ENCODE data around the gene UBE2Z. TPM values are rescaled to one million over a fixed set of nuclear protein-coding genes. Genes with fewer than 3 reads are reported as not detected.

The UBE2Z gene
- total RNA-seq, 2 experiments from 2014 or later, result 52.3 to 81.1 TPM

GRCh38 chr17:48928876-48929811, 20.9 kb downstream of the UBE2Z start:
- CTCF ChIA-PET (ENCODE audit: unreplicated experiment), result no interaction called here

DNA sequence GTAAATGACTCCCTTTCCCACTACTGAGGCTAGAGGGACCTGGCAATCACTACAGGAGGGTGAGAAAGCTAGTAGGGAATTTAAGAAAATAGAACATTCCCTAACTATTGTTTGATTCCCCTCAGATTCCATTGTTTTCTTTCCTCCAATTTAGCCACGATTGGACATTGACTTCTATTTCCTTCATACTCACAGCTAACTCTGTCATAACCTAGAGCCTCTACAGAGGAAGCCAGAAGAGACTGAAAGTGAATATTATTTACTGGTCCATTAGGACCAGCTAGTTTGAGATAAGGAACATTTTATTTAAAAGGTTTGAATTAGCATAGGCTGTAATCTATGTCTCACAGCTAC, 21.6 kb downstream of the UBE2Z start:
- Histone ChIP-seq H3K4me1 (ENCODE audit: insufficient read depth, low read length, poor library complexity, severe bottlenecking) (no peaks in the 10 kb centered on the region), H3K9me3 (ENCODE audit: low read length) (no peaks in the 10 kb centered on the region), H3K4me2 (ENCODE audit: low read length) (no peak overlapping the region), H3K79me2 (ENCODE audit: insufficient read depth, low read depth, low read length) (no peaks in the 10 kb centered on the region), H3K9me2 (ENCODE audit: insufficient read depth, low read length) (no peaks in the 10 kb centered on the region), H4K20me1 (ENCODE audit: insufficient read depth, low read length) (no peaks in the 10 kb centered on the region), H3K36me3 (ENCODE audit: insufficient read depth, low read length) (peaks cover 99% of the 10 kb centered on the region), H3K27ac (ENCODE audit: low read depth, low read length, poor library complexity, severe bottlenecking) (no peak overlapping the region), H2AFZ (ENCODE audit: low read length) (no peak overlapping the region), H3K4me3 (ENCODE audit: low read depth, low read length, poor library complexity, severe bottlenecking) (no peak overlapping the region)
- intact Hi-C loops (cut with micrococcal nuclease; ENCODE audit: unreplicated experiment), result no loop called here
- ChIA-PET POLR2A (no interaction called here), CTCF (ENCODE audit: unreplicated experiment) (no interaction called here)
- DNase-seq (ENCODE audit: low spot score), result no peak
- no TSS peak for BruUV-seq (replicated peaks)
- no peak for TF ChIP-seq EZH2phosphoT487 (IDR thresholded peaks at IDR 0.05; ENCODE audit: borderline replicate concordance, low read depth, low read length)
- no peak for TF ChIP-seq CTCF (conservative IDR thresholded peaks at IDR 0.05; ENCODE audit: low read length)

More at GRCh38 chr17:48928876-48929811, 20.9 kb downstream of the UBE2Z start:
- no peak for DNase-seq (ENCODE audit: low spot score)
- intact Hi-C loops (cut with micrococcal nuclease; ENCODE audit: unreplicated experiment), result no loop called here
- no TSS peak for BruUV-seq (replicated peaks)
- Histone ChIP-seq H2AFZ (ENCODE audit: low read length) (no peak overlapping the region), H3K4me1 (ENCODE audit: insufficient read depth, low read length, poor library complexity, severe bottlenecking) (no peaks in the 10 kb centered on the region), H3K9me3 (ENCODE audit: low read length) (no peaks in the 10 kb centered on the region), H3K9me2 (ENCODE audit: insufficient read depth, low read length) (no peaks in the 10 kb centered on the region), H3K79me2 (ENCODE audit: insufficient read depth, low read depth, low read length) (no peaks in the 10 kb centered on the region), H4K20me1 (ENCODE audit: insufficient read depth, low read length) (no peaks in the 10 kb centered on the region), H3K4me2 (ENCODE audit: low read length) (no peak overlapping the region), H3K27ac (ENCODE audit: low read depth, low read length, poor library complexity, severe bottlenecking) (no peak overlapping the region), H3K4me3 (ENCODE audit: low read depth, low read length, poor library complexity, severe bottlenecking) (no peak overlapping the region), H3K36me3 (ENCODE audit: insufficient read depth, low read length) (peaks cover 99% of the 10 kb centered on the region)
- TF ChIP-seq CTCF (conservative IDR thresholded peaks at IDR 0.05; ENCODE audit: low read length) (no peak), EZH2phosphoT487 (IDR thresholded peaks at IDR 0.05; ENCODE audit: borderline replicate concordance, low read depth, low read length) (no peak)
- POLR2A ChIA-PET, result no interaction called here

- Histone ChIP-seq H3K36me3 (ENCODE audit: insufficient read depth, low read length) (peaks cover 96% of the 10 kb centered on the region), H2AFZ (ENCODE audit: low read length) (no peak overlapping the region), H3K4me2 (ENCODE audit: low read length) (no peak overlapping the region), H3K27ac (ENCODE audit: low read depth, low read length, poor library complexity, severe bottlenecking) (no peak overlapping the region), H3K4me1 (ENCODE audit: insufficient read depth, low read length, poor library complexity, severe bottlenecking) (no peaks in the 10 kb centered on the region), H3K79me2 (ENCODE audit: insufficient read depth, low read depth, low read length) (no peaks in the 10 kb centered on the region), H4K20me1 (ENCODE audit: insufficient read depth, low read length) (no peaks in the 10 kb centered on the region), H3K9me3 (ENCODE audit: low read length) (no peaks in the 10 kb centered on the region), H3K9me2 (ENCODE audit: insufficient read depth, low read length) (no peaks in the 10 kb centered on the region), H3K4me3 (ENCODE audit: low read depth, low read length, poor library complexity, severe bottlenecking) (no peak overlapping the region)
- intact Hi-C loops (cut with micrococcal nuclease; ENCODE audit: unreplicated experiment), result no loop called here
- no peak for DNase-seq (ENCODE audit: low spot score)
- ChIA-PET CTCF (ENCODE audit: unreplicated experiment) (no interaction called here), POLR2A (interaction anchor here (0.5 to 1.3 kb wide), 3 partner anchors 14 to 69 kb away, joined by 3 to 4 read pairs (median 3); partner anchors contain the start of gene SNF8)
- TF ChIP-seq CTCF (conservative IDR thresholded peaks at IDR 0.05; ENCODE audit: low read length) (no peak), EZH2phosphoT487 (IDR thresholded peaks at IDR 0.05; ENCODE audit: borderline replicate concordance, low read depth, low read length) (no peak)
- no TSS peak for BruUV-seq (replicated peaks)
Observed at GRCh38 chr17:48930435-48930873, 22.2 kb downstream of the UBE2Z start.
